Right kidney (tissue), 1 donor: ENCODE results near the gene TMEM219.
"Not testable (repeated sequence)": the region's sequence is repeated elsewhere in the genome, so short reads cannot be mapped to it uniquely, and the experiment has no call there.

Source experiments
- DNase-seq: peaks from one replicate; pipeline ENCODE4 v3.0.0-alpha.2; 2016

TMEM219 gene

DNA sequence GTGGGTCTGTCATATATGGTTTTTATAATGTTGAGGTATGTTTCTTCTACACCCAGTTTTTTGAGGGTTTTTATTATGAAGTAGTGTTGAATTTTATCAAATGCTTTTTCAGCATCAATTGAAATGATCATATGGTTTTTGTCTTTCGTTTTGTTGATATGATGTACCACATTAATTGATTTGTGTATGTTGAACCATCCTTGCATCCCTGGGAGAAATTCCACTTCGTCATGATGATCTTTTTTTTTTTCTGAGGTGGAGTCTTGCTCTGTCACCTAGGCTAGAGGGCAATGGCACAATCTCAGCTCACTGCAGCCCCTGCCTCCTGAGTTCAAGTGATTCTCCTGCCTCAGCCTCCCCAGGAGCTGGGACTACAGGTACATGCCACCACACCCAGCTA, 14.0 kb upstream of the TMEM219 start:
- DNase-seq: no peak

DNA sequence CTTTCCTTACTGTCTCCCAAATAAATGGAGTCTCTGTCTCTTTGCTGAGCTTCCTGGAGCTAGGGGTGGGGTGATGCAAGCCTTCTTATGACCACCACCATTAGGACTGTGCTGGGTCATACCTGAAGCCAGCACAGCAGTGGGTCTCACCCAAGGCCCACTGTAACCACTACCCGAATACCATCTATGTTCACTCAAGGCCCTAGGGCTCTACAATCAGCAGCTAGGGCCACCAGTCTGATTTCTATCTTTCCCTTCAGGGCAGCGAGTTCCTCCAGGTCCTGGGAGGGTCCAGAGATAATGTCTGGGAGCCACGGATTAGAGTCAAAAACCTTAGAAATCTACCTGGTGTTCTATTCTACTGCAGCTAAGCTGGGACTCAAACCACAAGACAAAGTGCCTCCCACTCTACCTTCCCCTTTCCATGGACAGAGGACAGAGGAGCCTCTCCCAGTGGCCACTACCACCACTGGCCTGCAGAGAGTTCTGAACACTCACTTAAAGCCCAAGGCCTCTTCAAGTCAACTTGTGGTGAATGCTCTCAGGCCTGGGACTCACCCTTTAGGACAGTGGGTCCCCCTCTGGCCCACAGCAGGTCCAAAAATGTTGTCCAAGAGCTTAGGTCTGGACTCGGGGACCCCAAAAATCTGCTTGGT, 10.9 kb upstream of the TMEM219 start:
- no peak for DNase-seq

- no peak for DNase-seq
Measured at GRCh38 chr16:29951625-29952365, 10.1 kb upstream of the TMEM219 start.

GRCh38 chr16:29958756-29959155, 3.1 kb upstream of the TMEM219 start:
- DNase-seq: no peak

DNA sequence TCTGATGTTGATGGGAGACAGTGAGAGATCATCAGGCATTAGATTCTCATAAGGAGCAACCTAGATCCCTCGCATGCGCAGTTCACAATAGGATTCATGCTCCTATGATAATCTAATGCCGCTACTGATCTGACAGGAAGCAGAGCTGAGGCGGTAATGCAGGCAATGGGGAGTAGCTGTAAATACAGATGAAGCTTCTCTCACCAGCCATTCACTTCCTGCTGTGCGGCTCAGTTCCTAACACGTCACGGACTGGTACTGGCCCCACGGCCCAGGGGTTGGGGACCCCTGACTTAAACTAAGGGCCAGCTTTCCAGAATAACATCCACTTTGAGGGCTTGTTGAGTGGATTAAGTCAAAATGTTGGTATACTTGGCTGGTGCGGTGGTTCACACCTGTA, 2.6 kb upstream of the TMEM219 start:
- DNase-seq: no peak

- not testable (repeated sequence) for DNase-seq
Measured at GRCh38 chr16:29959821-29960220, 2.1 kb upstream of the TMEM219 start.

DNA sequence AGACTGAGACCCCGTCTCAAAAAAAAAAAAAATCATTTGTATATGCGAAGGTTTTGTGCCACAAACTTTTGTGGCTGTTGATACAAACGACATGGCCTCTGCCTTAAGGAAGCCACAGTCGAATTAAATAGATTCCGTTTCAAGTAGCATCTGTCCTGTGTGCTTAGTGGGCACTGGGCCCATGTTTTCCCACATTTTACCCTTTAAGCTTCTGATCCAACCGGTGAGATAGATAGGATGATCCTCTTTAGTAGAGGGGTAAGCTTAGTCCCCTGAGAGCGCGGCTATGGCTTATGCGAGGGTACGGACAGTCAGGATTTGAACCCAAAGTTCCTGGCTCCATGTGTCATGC, 776 bp upstream of the TMEM219 start:
- DNase-seq: no peak

GRCh38 chr16:29962344-29962994, 590 bp downstream of the TMEM219 start:
- no peak for DNase-seq

DNA sequence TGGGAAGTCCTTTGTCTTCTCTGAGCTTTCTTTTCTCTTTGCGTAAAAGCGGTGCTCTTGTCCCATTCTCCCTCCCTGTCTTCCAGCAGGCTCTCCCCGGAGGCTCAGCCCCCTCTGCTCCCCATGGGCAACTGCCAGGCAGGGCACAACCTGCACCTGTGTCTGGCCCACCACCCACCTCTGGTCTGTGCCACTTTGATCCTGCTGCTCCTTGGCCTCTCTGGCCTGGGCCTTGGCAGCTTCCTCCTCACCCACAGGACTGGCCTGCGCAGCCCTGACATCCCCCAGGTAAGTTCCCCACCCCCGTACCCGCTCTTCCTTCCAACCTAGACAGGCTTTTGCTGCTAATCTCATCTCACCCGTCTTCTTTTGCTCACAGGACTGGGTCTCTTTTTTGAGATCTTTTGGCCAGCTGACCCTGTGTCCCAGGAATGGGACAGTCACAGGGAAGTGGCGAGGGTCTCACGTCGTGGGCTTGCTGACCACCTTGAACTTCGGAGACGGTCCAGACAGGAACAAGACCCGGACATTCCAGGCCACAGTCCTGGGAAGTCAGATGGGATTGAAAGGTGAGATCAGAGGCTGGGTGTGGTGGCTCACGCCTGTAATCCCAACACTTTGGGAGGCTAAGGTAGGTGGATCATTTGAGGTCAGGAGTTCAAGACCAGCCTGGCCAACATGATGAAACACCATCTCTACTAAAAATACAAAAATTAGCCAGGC, 1.3 kb downstream of the TMEM219 start:
- no peak for DNase-seq

DNA sequence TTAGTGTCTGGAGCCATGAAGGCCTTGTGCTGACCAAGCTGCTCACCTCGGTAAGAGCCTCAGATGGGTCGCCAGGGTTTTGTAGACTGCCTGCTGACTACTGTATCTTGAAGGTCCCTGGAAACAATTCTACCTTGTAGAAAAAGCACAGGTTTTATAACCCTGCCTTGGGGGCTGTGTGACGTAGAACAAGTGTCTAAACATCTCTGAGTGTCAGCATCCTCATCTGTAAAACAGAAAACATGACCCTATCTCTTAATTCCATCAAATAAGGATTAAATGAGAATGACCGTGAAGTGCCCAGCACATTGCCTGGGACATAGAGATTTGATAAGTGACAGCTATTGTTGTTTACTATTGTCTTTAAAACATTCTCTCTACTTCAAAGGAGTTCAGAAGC, 6.3 kb downstream of the TMEM219 start:
- DNase-seq: no peak

GRCh38 chr16:29971304-29971703, 9.4 kb downstream of the TMEM219 start:
- no peak for DNase-seq

GRCh38 chr16:29972500-29972899, 10.6 kb downstream of the TMEM219 start:
- no peak for DNase-seq

DNA sequence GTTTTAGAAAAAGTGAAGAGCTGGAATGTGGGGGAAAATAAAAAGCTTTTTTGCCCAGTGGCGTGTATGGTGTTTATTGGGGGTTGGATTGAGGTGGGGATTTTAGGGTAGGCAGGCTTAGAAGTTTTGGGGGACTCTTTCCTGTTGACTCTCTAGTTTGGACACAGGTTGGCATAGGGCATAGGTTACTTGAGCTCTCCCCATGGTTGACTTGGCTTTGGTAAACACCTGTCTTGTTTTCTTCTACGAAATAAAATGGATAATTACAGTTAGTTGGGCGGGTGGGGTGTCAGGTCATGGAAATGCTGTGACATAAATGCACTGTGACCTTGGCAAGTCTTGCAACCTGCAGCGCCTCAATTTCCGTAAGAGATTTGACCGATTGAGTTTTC, 11.1 kb downstream of the TMEM219 start:
- no peak for DNase-seq

GRCh38 chr16:29973384-29974246, 11.7 kb downstream of the TMEM219 start, which contains the start of gene TAOK2:
Gene TAOK2, plus strand, starts transcription at chr16:29973868. Its CDS starts 3,905 bp downstream, at chr16:29977773.
- peak; percentile 98 for DNase-seq

GRCh38 chr16:29974291-29975133, 12.6 kb downstream of the TMEM219 start:
- DNase-seq: peak; percentile 31

- DNase-seq: no peak
Measured at GRCh38 chr16:29975134-29975538, 13.3 kb downstream of the TMEM219 start.

DNA sequence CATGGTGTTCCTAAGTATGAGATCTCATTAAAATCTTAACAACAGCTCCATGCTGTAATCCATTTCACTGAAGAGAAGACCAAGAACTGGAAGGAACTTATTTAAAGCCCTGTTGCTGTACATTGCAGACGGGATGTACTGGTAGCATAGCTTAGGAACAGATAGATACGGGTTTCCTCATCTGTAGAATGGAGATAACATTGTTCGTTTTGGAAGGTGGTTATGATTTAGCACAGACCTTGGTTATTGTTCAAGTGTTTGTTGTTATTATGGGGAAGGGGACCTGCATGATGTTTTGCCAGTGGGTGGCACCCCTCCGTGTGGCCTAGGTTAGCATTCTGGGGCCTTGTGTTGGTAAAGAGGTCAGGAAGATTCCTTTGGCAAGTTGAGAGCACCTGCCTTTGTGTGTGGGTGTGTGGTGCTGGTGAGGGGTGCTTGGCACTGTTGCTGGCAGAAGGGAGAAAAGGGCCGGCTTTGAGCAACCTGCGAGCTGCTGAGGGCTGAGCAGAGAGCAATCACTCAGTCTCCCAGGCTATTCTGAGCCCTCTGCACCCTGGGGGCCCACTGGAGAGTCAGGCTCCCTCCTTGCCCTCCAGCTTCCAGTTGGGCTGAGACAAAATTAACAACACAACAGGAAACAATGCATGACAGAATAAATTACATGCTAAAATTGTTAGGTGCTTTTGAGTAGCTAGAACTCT, 14.1 kb downstream of the TMEM219 start:
- DNase-seq: no peak

DNA sequence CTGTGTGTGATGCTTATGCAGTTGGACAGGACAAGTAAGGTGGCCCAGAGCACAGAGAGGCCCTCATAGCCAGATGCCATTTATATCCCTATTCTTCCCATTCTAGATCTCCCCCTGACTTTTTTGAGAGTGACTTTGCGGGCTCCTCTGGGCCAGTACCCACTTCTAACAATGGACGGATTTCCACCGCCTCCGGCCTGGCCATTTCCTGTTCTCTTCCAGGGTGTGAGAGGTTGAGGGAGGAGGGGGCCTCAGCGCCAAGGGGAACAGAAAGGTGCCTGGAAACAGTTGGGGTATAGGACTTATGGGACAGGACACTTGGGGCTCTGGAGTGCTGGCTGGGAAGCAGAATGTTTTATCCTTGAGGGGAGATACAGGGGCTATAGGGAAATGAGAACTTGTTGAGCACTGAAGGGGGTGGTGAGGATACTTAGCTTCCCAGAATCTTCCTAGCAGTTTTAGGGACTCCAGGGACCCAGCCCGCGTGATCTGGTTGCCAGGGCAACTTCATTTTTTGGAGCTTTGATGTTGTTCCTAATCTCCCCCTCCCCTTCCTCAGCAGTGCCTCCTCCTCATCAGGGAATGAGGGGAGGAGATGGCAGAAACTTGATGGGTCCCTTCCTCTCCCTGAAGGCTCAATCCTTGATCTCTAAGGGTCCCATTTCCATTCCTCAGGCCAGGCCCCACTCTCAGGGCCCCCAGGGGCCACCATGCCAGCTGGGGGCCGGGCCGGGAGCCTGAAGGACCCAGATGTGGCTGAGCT, 15.4 kb downstream of the TMEM219 start:
- DNase-seq: no peak

DNA sequence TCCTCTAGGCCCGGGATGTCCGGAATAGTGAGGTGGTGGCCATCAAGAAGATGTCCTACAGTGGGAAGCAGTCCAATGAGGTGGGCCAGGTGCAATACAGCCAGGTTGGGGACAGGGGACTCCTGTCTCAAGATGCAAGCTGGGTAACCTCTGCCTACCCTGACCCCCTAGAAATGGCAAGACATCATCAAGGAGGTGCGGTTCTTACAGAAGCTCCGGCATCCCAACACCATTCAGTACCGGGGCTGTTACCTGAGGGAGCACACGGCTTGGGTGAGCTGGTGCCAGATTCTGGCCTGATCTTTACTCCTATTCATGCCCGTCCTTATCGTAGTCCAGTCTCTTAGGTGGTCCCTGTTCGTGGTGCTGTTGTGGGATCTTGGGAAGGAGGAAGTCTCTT, 16.2 kb downstream of the TMEM219 start:
- no peak for DNase-seq
